D721Med (cell line): Measurements from ENCODE around the gene DPP6.

Experiments
- DNase-seq: peaks from one replicate; pipeline ENCODE4 v3.0.0; 2011; ENCODE audit warnings: low spot score; ENCODE audit not compliant: insufficient read length
- FAIRE-seq: peaks from 2 replicates; lab custom pipeline; 2011; peaks lifted over from hg19 to GRCh38; lab: Jason Lieb, UNC
- CTCF ChIP-seq: IDR thresholded peaks from 2 replicates; pipeline ENCODE4 v1.5.1; 2012; ENCODE audit warnings: mild to moderate bottlenecking, control low read depth; ENCODE audit not compliant: insufficient read depth; ENCODE audit errors: missing control alignments

DPP6 gene

GRCh38 chr7:154852205-154852604 is 800.0 kb downstream of the DPP6 start:
- no peak for DNase-seq
- no peak for TF ChIP-seq CTCF
- FAIRE-seq: no peak

- FAIRE-seq (no peak), DNase-seq (no peak)
- TF ChIP-seq CTCF: no peak
These were observed 801.0 kb downstream of the DPP6 start for GRCh38 chr7:154853063-154853726.

GRCh38 chr7:154853727-154854095 is 801.5 kb downstream of the DPP6 start:
- FAIRE-seq (no peak), DNase-seq (no peak)
- TF ChIP-seq CTCF: no peak

- FAIRE-seq (no peak), DNase-seq (no peak)
- TF ChIP-seq CTCF: no peak
These were observed 802.6 kb downstream of the DPP6 start for GRCh38 chr7:154854836-154855235.

- DNase-seq (no peak), FAIRE-seq (no peak)
- TF ChIP-seq CTCF: no peak
These were observed 803.2 kb downstream of the DPP6 start for GRCh38 chr7:154855366-154855765.

- no peak for TF ChIP-seq CTCF
- no peak for FAIRE-seq
- no peak for DNase-seq
These were observed 804.5 kb downstream of the DPP6 start for GRCh38 chr7:154856733-154857132.

DNA sequence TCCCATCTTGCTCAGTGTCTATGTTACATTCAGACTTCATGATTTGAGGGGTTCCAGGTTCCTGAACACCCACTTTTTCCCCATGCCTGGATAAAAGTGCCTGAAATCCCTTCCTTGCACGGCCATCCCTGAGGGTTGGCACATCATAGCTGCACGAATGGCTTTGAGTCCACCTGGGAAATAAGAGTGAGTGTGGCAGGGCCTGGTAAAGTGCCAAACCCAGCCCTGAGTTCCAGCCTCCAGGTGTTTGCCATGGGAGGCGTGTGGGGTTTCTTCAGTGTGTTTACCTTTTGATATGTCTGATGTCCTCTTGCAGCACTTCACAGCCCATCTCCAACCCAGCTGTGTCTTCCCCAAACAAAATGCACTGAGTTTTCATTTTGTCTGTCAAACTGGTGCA is 805.0 kb downstream of the DPP6 start:
- FAIRE-seq (no peak), DNase-seq (no peak)
- no peak for TF ChIP-seq CTCF
